Natural killer cell (primary cell): ENCODE measurements around the gene TUSC7. TPM values are rescaled to one million over a fixed set of nuclear protein-coding genes. Genes with fewer than 3 reads are reported as not detected.

Source experiments
- ATAC-seq, 3 donors: fragments of 150-1000 bp in 2 of 3; fragments of 200-7000 bp in 1 of 3; cut with Tn5 transposase; 1 replicate in 1 of 3; 2 replicates in 2 of 3; pipeline ENCODE4 v1.10.0; 2021; ENCODE audit warnings: mild to moderate bottlenecking in 2 of 3, moderate library complexity in 2 of 3
- DNase-seq, 2 donors: peaks; one replicate each; pipeline versions ENCODE4 v3.0.0 to v3.0.0-alpha.2; 2013 to 2021; ENCODE audit warnings: mixed read lengths in 1 of 2
- H3K27ac ChIP-seq: one replicate; pipeline ENCODE4 v1.5.1; 2013; ENCODE audit warnings: mild to moderate bottlenecking, low read length
- H3K27me3 ChIP-seq: one replicate; pipeline ENCODE4 v1.6.1; 2013; ENCODE audit warnings: low read length; ENCODE audit not compliant: control insufficient read depth, insufficient read depth
- H3K36me3 ChIP-seq: one replicate; pipeline ENCODE4 v1.6.1; 2013; ENCODE audit warnings: low read length; ENCODE audit not compliant: control insufficient read depth, insufficient read depth
- H3K4me1 ChIP-seq: one replicate; pipeline ENCODE4 v1.6.1; 2013; ENCODE audit warnings: low read length; ENCODE audit not compliant: control insufficient read depth, insufficient read depth
- H3K4me3 ChIP-seq: one replicate; pipeline ENCODE4 v1.5.1; 2013; ENCODE audit warnings: low read length
- H3K9me3 ChIP-seq: one replicate; pipeline ENCODE4 v1.6.1; 2013; ENCODE audit warnings: low read length; ENCODE audit not compliant: control insufficient read depth, insufficient read depth
- H3K27ac Mint-ChIP-seq, 2 donors: one replicate each; pipeline ENCODE4 v1.8.0; 2022; ENCODE audit warnings: mild to moderate bottlenecking in 2 of 2, mixed read lengths in 2 of 2, moderate library complexity in 1 of 2
- H3K27me3 Mint-ChIP-seq, 2 donors: one replicate each; pipeline ENCODE4 v1.8.0; 2022; ENCODE audit warnings: low read depth in 2 of 2, mixed read lengths in 2 of 2
- H3K36me3 Mint-ChIP-seq: one replicate; pipeline ENCODE4 v1.8.0; 2022; ENCODE audit warnings: mixed read lengths
- H3K4me1 Mint-ChIP-seq, 2 donors: one replicate each; pipeline ENCODE4 v1.8.0; 2022; ENCODE audit warnings: mixed read lengths in 2 of 2
- H3K4me3 Mint-ChIP-seq: one replicate; pipeline ENCODE4 v1.8.0; 2022; ENCODE audit warnings: mild to moderate bottlenecking, moderate library complexity, mixed read lengths
- H3K9me3 Mint-ChIP-seq, 2 donors: one replicate each; pipeline ENCODE4 v1.8.0; 2022; ENCODE audit warnings: mixed read lengths in 2 of 2
- WGBS: methylation state at CpG from one replicate; pipeline ENCODE4 v1.1.7; 2013; ENCODE audit warnings: missing lambda C conversion rate; ENCODE audit not compliant: insufficient coverage; 5-methylcytosine and 5-hydroxymethylcytosine counted together
- intact Hi-C: fragments of 100-400 bp; cut with micrococcal nuclease; formaldehyde crosslinking; loops from one replicate; pipeline ENCODE4 v1.14.2; 2022
- total RNA-seq, 4 donors: library from RNA; stranded (reverse); fragments of 120-200 nt in 1 of 4; gene quantifications; one replicate each; pipeline versions ENCODE4 v1.2.3 to v1.2.4, GENCODE V29; 2013 to 2022
- TF ChIP-seq, protein P1 (sequence below): fragments of 200-600 bp; IDR thresholded peaks from one replicate; pipeline ENCODE4 v1.8.0; 2022; ENCODE audit warnings: antibody characterized with exemption

TUSC7 gene
- not detected for total RNA-seq
- not detected for total RNA-seq (2013)

DNA sequence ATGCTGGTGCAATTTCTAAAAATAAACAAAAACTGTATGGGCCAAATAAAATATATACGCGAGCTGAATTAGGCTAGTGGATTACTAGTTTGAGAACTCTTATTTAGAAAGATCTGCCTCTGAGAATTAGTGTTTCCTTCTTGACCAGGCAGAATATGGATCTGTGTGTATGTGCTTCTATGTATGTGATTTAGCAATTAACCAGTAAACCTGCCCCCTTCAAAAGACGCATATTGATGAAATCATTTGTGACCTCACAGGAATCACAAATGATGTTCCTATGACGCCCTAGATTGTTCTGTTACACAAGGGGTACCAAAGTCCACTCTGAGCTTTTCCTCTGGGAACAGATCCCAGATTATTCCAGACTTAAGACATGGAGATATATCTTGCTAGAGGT is at the start of gene TUSC7:
Gene TUSC7 (plus strand): TSS at position 301 of the 400 bp plus-strand sequence.
- Histone ChIP-seq H3K36me3 (no peaks in the 10 kb centered on the region), H3K9me3 (no peaks in the 10 kb centered on the region), H3K4me1 (no peaks in the 10 kb centered on the region), H3K4me3 (no peak within 1 kb of the TSS), H3K27ac (no peak within 1 kb of the TSS), H3K27me3 (no peaks in the 10 kb centered on the region)
- no peaks in the 10 kb centered on the region for H3K27me3 Mint-ChIP-seq
- 83% methylated on average over 4 of the region's 4 CpGs for WGBS
- DNase-seq (no peak), ATAC-seq (no peak)
- H3K4me1 Mint-ChIP-seq = no peaks in the 10 kb centered on the region
- intact Hi-C loops = no loop called here
- H3K4me3 Mint-ChIP-seq = no peak within 1 kb of the TSS
- TF ChIP-seq, protein P1, sequence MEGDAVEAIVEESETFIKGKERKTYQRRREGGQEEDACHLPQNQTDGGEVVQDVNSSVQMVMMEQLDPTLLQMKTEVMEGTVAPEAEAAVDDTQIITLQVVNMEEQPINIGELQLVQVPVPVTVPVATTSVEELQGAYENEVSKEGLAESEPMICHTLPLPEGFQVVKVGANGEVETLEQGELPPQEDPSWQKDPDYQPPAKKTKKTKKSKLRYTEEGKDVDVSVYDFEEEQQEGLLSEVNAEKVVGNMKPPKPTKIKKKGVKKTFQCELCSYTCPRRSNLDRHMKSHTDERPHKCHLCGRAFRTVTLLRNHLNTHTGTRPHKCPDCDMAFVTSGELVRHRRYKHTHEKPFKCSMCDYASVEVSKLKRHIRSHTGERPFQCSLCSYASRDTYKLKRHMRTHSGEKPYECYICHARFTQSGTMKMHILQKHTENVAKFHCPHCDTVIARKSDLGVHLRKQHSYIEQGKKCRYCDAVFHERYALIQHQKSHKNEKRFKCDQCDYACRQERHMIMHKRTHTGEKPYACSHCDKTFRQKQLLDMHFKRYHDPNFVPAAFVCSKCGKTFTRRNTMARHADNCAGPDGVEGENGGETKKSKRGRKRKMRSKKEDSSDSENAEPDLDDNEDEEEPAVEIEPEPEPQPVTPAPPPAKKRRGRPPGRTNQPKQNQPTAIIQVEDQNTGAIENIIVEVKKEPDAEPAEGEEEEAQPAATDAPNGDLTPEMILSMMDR = no peak
- H3K9me3 Mint-ChIP-seq = peaks cover 7 to 12% of the 10 kb centered on the region in 2 donors
- no peak within 1 kb of the TSS for H3K27ac Mint-ChIP-seq
- H3K36me3 Mint-ChIP-seq = no peaks in the 10 kb centered on the region

DNA sequence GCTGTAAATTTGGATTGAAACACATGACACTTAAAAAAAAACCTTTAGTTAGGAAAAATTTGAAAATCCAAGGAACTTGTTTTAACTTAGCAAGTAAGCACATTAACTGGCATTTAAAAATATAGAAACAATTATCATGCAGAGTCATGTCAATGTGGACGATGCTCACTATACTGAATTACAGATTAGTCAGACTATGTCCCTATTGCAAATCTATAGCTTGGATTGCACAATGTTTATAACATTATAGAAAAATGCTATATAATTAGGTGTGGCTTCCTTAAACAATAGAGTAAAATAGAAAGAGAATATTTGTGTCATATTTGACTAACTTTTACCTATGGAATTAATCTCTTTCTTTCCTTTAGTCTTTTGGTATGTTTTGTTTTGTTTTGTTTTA is 48.4 kb upstream of the TUSC7 start:
- no peaks in the 10 kb centered on the region for H3K27me3 ChIP-seq
- Mint-ChIP-seq H3K36me3 (no peaks in the 10 kb centered on the region), H3K27ac (no peak overlapping the region), H3K4me1 (no peaks in the 10 kb centered on the region), H3K4me3 (no peak overlapping the region), H3K27me3 (no peaks in the 10 kb centered on the region), H3K9me3 (peaks cover 8 to 13% of the 10 kb centered on the region in 2 donors)
- DNase-seq = no peak
- H3K9me3 ChIP-seq = no peaks in the 10 kb centered on the region
- no peak overlapping the region for H3K27ac ChIP-seq
- no peak overlapping the region for H3K4me3 ChIP-seq
- intact Hi-C loops = no loop called here
- TF ChIP-seq, protein P1 = no peak
- ATAC-seq = no peak
- 80% methylated on average over 1 of the region's 1 CpG for whole genome bisulfite sequencing
- no peaks in the 10 kb centered on the region for H3K4me1 ChIP-seq
- H3K36me3 ChIP-seq = no peaks in the 10 kb centered on the region

GRCh38 chr3:116663161-116664110 is 46.1 kb upstream of the TUSC7 start:
- no peaks in the 10 kb centered on the region for H3K9me3 ChIP-seq
- intact Hi-C loops = no loop called here

More at GRCh38 chr3:116663161-116664110, 46.1 kb upstream of the TUSC7 start:
- TF ChIP-seq, protein P1 = no peak
- WGBS = 41% methylated on average over 8 of the region's 8 CpGs
- no peak overlapping the region for H3K4me3 ChIP-seq
- H3K27ac ChIP-seq = no peak overlapping the region
- no peaks in the 10 kb centered on the region for H3K36me3 Mint-ChIP-seq
- H3K4me3 Mint-ChIP-seq = no peak overlapping the region
- H3K36me3 ChIP-seq = no peaks in the 10 kb centered on the region
- H3K27me3 Mint-ChIP-seq = no peaks in the 10 kb centered on the region
- DNase-seq = no peak
- no peak overlapping the region for H3K27ac Mint-ChIP-seq
- ATAC-seq = no peak
- no peaks in the 10 kb centered on the region for H3K4me1 Mint-ChIP-seq
- H3K9me3 Mint-ChIP-seq = peaks cover 11 to 18% of the 10 kb centered on the region in 2 donors
- H3K4me1 ChIP-seq = no peaks in the 10 kb centered on the region
- H3K27me3 ChIP-seq = no peaks in the 10 kb centered on the region
